ENCODE data around the gene GRB2.

DNA sequence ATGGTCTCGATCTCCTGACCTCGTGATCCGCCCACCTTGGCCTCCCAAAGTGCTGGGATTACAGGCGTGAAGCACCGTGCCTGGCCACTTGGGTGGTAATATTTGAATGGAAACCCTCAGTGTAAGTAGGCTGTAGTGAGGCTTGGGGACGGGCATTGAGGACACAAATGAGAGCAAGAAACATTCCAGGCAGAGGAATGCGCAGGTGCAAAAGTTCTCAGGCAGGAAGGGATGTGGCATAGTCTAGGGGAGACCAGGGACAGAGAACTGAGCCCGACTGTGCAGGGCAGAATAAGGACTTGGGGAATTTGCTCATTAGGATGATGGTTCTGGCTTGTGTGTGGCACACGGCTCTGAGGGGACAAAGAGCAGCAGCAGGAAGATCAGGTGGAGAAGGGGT is 54.8 kb downstream of the GRB2 start:
- no peak for TF ChIP-seq ZNF274 (IDR thresholded peaks at IDR 0.05; ENCODE audit: low read depth, low read length)
- no peak for TF ChIP-seq SUZ12 (IDR thresholded peaks at IDR 0.05; ENCODE audit: extremely low read depth, insufficient read depth, insufficient read length)
- no peak for TF ChIP-seq YY1 (IDR thresholded peaks at IDR 0.05; ENCODE audit: insufficient read depth, insufficient read length)
